WTC11 (cell line): ENCODE measurements around the gene GLI1. TPM values are rescaled to one million over a fixed set of nuclear protein-coding genes. Genes with fewer than 3 reads are reported as not detected.

Experiments
- ATAC-seq: fragments of 200-7000 bp; cut with Tn5 transposase; 2 replicates; pipeline ENCODE4 v1.10.0; 2021; ENCODE audit warnings: mild to moderate bottlenecking, moderate library complexity
- CTCF ChIA-PET: fragments of 300-600 bp; sonication (Branson Sonifier 250); formaldehyde crosslinking; loops from one replicate; lab custom pipeline; 2021; ENCODE audit warnings: antibody characterized with exemption; lab: Charles Lee
- POLR2A ChIA-PET: fragments of 350-600 bp; sonication (Branson Sonifier 250); formaldehyde crosslinking; loops from one replicate; lab custom pipeline; 2021; ENCODE audit warnings: antibody characterized with exemption; lab: Charles Lee
- DNase-seq: peaks from one replicate; pipeline ENCODE4 v3.0.0; 2021; ENCODE audit warnings: low spot score
- H3K27ac Mint-ChIP-seq: 2 replicates; pipeline ENCODE4 v1.8.0; 2021; ENCODE audit warnings: mixed read lengths
- H3K27me3 Mint-ChIP-seq: 2 replicates; pipeline ENCODE4 v1.8.0; 2021; ENCODE audit warnings: low read depth, mild to moderate bottlenecking, moderate library complexity, mixed read lengths
- H3K36me3 Mint-ChIP-seq: 2 replicates; pipeline ENCODE4 v1.8.0; 2021; ENCODE audit warnings: mixed read lengths
- H3K4me1 Mint-ChIP-seq: 2 replicates; pipeline ENCODE4 v1.8.0; 2022; ENCODE audit warnings: mixed read lengths
- H3K4me3 Mint-ChIP-seq: 2 replicates; pipeline ENCODE4 v1.8.0; 2021; ENCODE audit warnings: mild to moderate bottlenecking, moderate library complexity, mixed read lengths
- H3K9me3 Mint-ChIP-seq: 2 replicates; pipeline ENCODE4 v1.8.0; 2021; ENCODE audit warnings: mixed read lengths
- CDX4 ChIP-seq: fragments of 250-450 bp; sonication (Bioruptor Pico); IDR thresholded peaks from 2 replicates; pipeline ENCODE4 v1.9.0; 2021; ENCODE audit warnings: moderate library complexity, mild to moderate bottlenecking, inconsistent platforms, borderline replicate concordance
- CREB1 ChIP-seq: sonication (generic); formaldehyde crosslinking; IDR thresholded peaks from 2 replicates; pipeline ENCODE4 v1.8.0; 2023; ENCODE audit warnings: mild to moderate bottlenecking, missing genetic modification reagents
- CTCF ChIP-seq: fragments of 200-600 bp; IDR thresholded peaks from 2 replicates; pipeline ENCODE4 v1.8.0; 2022; ENCODE audit warnings: antibody characterized with exemption
- E2F4 ChIP-seq: sonication (generic); formaldehyde crosslinking; IDR thresholded peaks from 2 replicates; pipeline ENCODE4 v1.8.1; 2022; ENCODE audit warnings: low read depth, mild to moderate bottlenecking, moderate library complexity, missing genetic modification reagents, borderline replicate concordance
- ELF4 ChIP-seq: sonication (generic); formaldehyde crosslinking; IDR thresholded peaks from 2 replicates; pipeline ENCODE4 v1.8.1; 2022; ENCODE audit warnings: low read depth, mild to moderate bottlenecking, moderate library complexity, missing genetic modification reagents
- FOXJ3 ChIP-seq: sonication (generic); formaldehyde crosslinking; IDR thresholded peaks from 2 replicates; pipeline ENCODE4 v1.9.0; 2021; ENCODE audit warnings: missing genetic modification reagents, mild to moderate bottlenecking, borderline replicate concordance
- FOXK1 ChIP-seq: sonication (generic); formaldehyde crosslinking; IDR thresholded peaks from 2 replicates; pipeline ENCODE4 v1.8.0; 2022; ENCODE audit warnings: mild to moderate bottlenecking, moderate library complexity, missing genetic modification reagents
- GABPB1 ChIP-seq: sonication (generic); formaldehyde crosslinking; IDR thresholded peaks from 2 replicates; pipeline ENCODE4 v1.8.1; 2023; ENCODE audit warnings: mild to moderate bottlenecking, missing genetic modification reagents
- MYBL2 ChIP-seq: sonication (generic); formaldehyde crosslinking; IDR thresholded peaks from 2 replicates; pipeline ENCODE4 v1.8.1; 2023; ENCODE audit warnings: mild to moderate bottlenecking, moderate library complexity, missing genetic modification reagents
- NFATC4 ChIP-seq: fragments of 250-450 bp; sonication (Bioruptor Pico); IDR thresholded peaks from 2 replicates; pipeline ENCODE4 v1.9.0; 2021; ENCODE audit warnings: mild to moderate bottlenecking
- NFYB ChIP-seq: sonication (generic); formaldehyde crosslinking; conservative IDR thresholded peaks from 2 replicates; pipeline ENCODE4 v1.8.0; 2022; ENCODE audit warnings: low read depth, missing genetic modification reagents
- NR1H2 ChIP-seq: sonication (generic); formaldehyde crosslinking; IDR thresholded peaks from 2 replicates; pipeline ENCODE4 v1.9.0; 2021; ENCODE audit warnings: mild to moderate bottlenecking, moderate library complexity, missing genetic modification reagents
- NR3C1 ChIP-seq: sonication (generic); formaldehyde crosslinking; conservative IDR thresholded peaks from 2 replicates; pipeline ENCODE4 v1.8.1; 2023; ENCODE audit warnings: low read depth, mild to moderate bottlenecking, missing genetic modification reagents
- PREB ChIP-seq: sonication (generic); formaldehyde crosslinking; IDR thresholded peaks from 2 replicates; pipeline ENCODE4 v1.8.1; 2022; ENCODE audit warnings: mild to moderate bottlenecking, missing genetic modification reagents, moderate library complexity, borderline replicate concordance
- PRRX2 ChIP-seq: fragments of 250-450 bp; sonication (Bioruptor Pico); IDR thresholded peaks from 2 replicates; pipeline ENCODE4 v1.8.0; 2021; ENCODE audit warnings: mild to moderate bottlenecking
- SP1 ChIP-seq: sonication (generic); formaldehyde crosslinking; conservative IDR thresholded peaks from 2 replicates; pipeline ENCODE4 v1.8.1; 2022; ENCODE audit warnings: missing genetic modification reagents
- ZNF232 ChIP-seq: sonication (generic); formaldehyde crosslinking; IDR thresholded peaks from 2 replicates; pipeline ENCODE4 v1.8.0; 2022; ENCODE audit warnings: mild to moderate bottlenecking, missing genetic modification reagents
- ZNF416 ChIP-seq: fragments of 250-450 bp; sonication (Bioruptor Pico); IDR thresholded peaks from 2 replicates; pipeline ENCODE4 v1.9.0; 2021; ENCODE audit warnings: mild to moderate bottlenecking, inconsistent platforms
- ZNF425 ChIP-seq: fragments of 250-450 bp; sonication (Bioruptor Pico); conservative IDR thresholded peaks from 2 replicates; pipeline ENCODE4 v1.9.0; 2021; ENCODE audit warnings: mild to moderate bottlenecking
- total RNA-seq: library from RNA; stranded (reverse); gene quantifications from 3 replicates; pipeline ENCODE4 v1.2.3, GENCODE V29; 2021

GLI1 gene
- total RNA-seq, 1 experiment from 2014 or later = 16.2 TPM

- Mint-ChIP-seq H3K4me3 (no peak overlapping the region), H3K27ac (peak overlapping the region; percentile 83; the same call in 1 of the 2 replicates), H3K4me1 (peaks cover 51% of the 10 kb centered on the region), H3K9me3 (peaks cover 2% of the 10 kb centered on the region), H3K36me3 (no peaks in the 10 kb centered on the region), H3K27me3 (no peaks in the 10 kb centered on the region)
- CTCF ChIA-PET = interaction anchor here (1.3 to 9.4 kb wide), 13 partner anchors 21 to 342 kb away, joined by 5 to 245 read pairs (median 26); partner anchors contain the start of genes INHBC, SHMT2 and STAT6
- POLR2A ChIA-PET = interaction anchor here (0.5 to 2.0 kb wide), 9 partner anchors 19 to 1480 kb away, joined by 3 to 12 read pairs (median 7); partner anchors contain the start of genes DDIT3, INHBC, RAB5B and SHMT2
- DNase-seq (no peak), ATAC-seq (no peak)
- TF ChIP-seq ZNF425 (CRISPR knock-in tag) = no peak
- TF ChIP-seq ELF4 (CRISPR knock-in tag) = no peak
- TF ChIP-seq PRRX2 (CRISPR knock-in tag) = no peak
- no peak for TF ChIP-seq NFYB (CRISPR knock-in tag)
- TF ChIP-seq FOXJ3 (CRISPR knock-in tag) = no peak
- no peak for TF ChIP-seq MYBL2
- no peak for TF ChIP-seq E2F4 (CRISPR knock-in tag)
- no peak for TF ChIP-seq GABPB1 (CRISPR knock-in tag)
Observed at GRCh38 chr12:57454213-57454565, 5.4 kb upstream of the GLI1 start.

- H3K4me3 Mint-ChIP-seq = peak within 1 kb of the TSS; percentile 69
- peak; percentile 96 for DNase-seq
- ATAC-seq = peak; percentile 31
- no peak for TF ChIP-seq ZNF416
- TF ChIP-seq FOXK1 = no peak; the same call in 1 of the 2 replicates
- 0 out of 2 replicates have a peak, but pooled peaks have one; percentile 2 for TF ChIP-seq CTCF
- TF ChIP-seq CDX4 (CRISPR knock-in tag) = no peak
- TF ChIP-seq ZNF425 (CRISPR knock-in tag) = no peak
- no peak for TF ChIP-seq CREB1 (CRISPR knock-in tag)
- TF ChIP-seq NR3C1 (CRISPR knock-in tag) = no peak
- TF ChIP-seq ZNF232 = 0 out of 2 replicates have a peak, but pooled peaks have one; percentile 46
- TF ChIP-seq NFATC4 = peak; percentile 83
- TF ChIP-seq SP1 (CRISPR knock-in tag) = no peak
- TF ChIP-seq PREB (CRISPR knock-in tag) = no peak
- no peak for TF ChIP-seq NR1H2 (CRISPR knock-in tag)
Observed at GRCh38 chr12:57454566-57455373, 4.8 kb upstream of the GLI1 start, which contains the start of gene INHBE. TSS of gene INHBE (plus strand) at chr12:57455307. CDS start at chr12:57455537, 230 bp downstream.

More at GRCh38 chr12:57454566-57455373, 4.8 kb upstream of the GLI1 start, which contains the start of gene INHBE:
- Mint-ChIP-seq H3K27ac (peak within 1 kb of the TSS; percentile 84), H3K27me3 (no peaks in the 10 kb centered on the region), H3K4me1 (peaks cover 51% of the 10 kb centered on the region), H3K36me3 (no peaks in the 10 kb centered on the region), H3K9me3 (no peaks in the 10 kb centered on the region)
- POLR2A ChIA-PET = interaction anchor here (0.5 to 2.0 kb wide), 24 partner anchors 10 to 1480 kb away, joined by 3 to 12 read pairs (median 4); partner anchors contain the start of genes DDIT3, INHBC, LRP1 and NAB2
- CTCF ChIA-PET = interaction anchor here (0.6 to 9.4 kb wide), 41 partner anchors 8 to 1363 kb away, joined by 3 to 245 read pairs (median 6); partner anchors contain the start of genes INHBC, SHMT2, STAC3 and STAT2
